ENCODE data around the gene GSK3B. TPM values are rescaled to one million over a fixed set of nuclear protein-coding genes. Genes with fewer than 3 reads are reported as not detected.

GSK3B gene
- total and polyA plus RNA-seq, 12 donors, result 7.5 to 57.1 (median 46.1) TPM

- Histone ChIP-seq H3K4me1 (peaks cover 0 to 6% (median 0%) of the 10 kb centered on the region in 9 donors), H3K27ac (no peak overlapping the region), H3K36me3 (peaks cover 0 to 30% (median 0%) of the 10 kb centered on the region in 9 donors), H3K4me3 (no peak overlapping the region), H3K9me3 (no peaks in the 10 kb centered on the region), H3K27me3 (no peaks in the 10 kb centered on the region)
- WGBS, 2 donors, result 90 to 95% methylated on average over 2 of the region's 2 CpGs
- DNase-seq, result no peak
- TF ChIP-seq CTCF (IDR thresholded peaks at IDR 0.05), result no peak
- ATAC-seq, result no peak
- intact Hi-C loops (cut with DNase I), result no loop called here
Observed at GRCh38 chr3:119873646-119874045, 220.6 kb downstream of the GSK3B start.

GRCh38 chr3:119872773-119873172 lies 221.5 kb downstream of the GSK3B start:
- intact Hi-C loops (cut with DNase I), result no loop called here
- Histone ChIP-seq H3K9me3 (no peaks in the 10 kb centered on the region), H3K4me3 (no peak overlapping the region), H3K36me3 (peaks cover 0 to 27% (median 0%) of the 10 kb centered on the region in 9 donors), H3K4me1 (peaks cover 0 to 13% (median 0%) of the 10 kb centered on the region in 9 donors), H3K27me3 (no peaks in the 10 kb centered on the region), H3K27ac (no peak overlapping the region)
- no peak for ATAC-seq
- 94% methylated on average over 2 of the region's 2 CpGs for WGBS, 2 donors
- no peak for DNase-seq
- no peak for TF ChIP-seq CTCF (IDR thresholded peaks at IDR 0.05)

- no peak for DNase-seq
- intact Hi-C loops (cut with DNase I), result no loop called here
- H3K27ac ChIP-seq, result no peak overlapping the region
- no peaks in the 10 kb centered on the region for H3K27me3 ChIP-seq
- 95 to 100% methylated on average over 1 of the region's 1 CpG for WGBS, 2 donors
- ATAC-seq, result no peak
- peaks cover 0 to 24% (median 0%) of the 10 kb centered on the region in 9 donors for H3K36me3 ChIP-seq
- no peaks in the 10 kb centered on the region for H3K9me3 ChIP-seq
- H3K4me1 ChIP-seq, result peaks cover 0 to 13% (median 0%) of the 10 kb centered on the region in 9 donors
- TF ChIP-seq CTCF (IDR thresholded peaks at IDR 0.05), result no peak
- no peak overlapping the region for H3K4me3 ChIP-seq
Observed at GRCh38 chr3:119871571-119871970, 222.7 kb downstream of the GSK3B start.

- Histone ChIP-seq H3K27me3 (no peaks in the 10 kb centered on the region), H3K4me3 (no peak overlapping the region), H3K4me1 (peaks cover 0 to 13% (median 0%) of the 10 kb centered on the region in 9 donors), H3K36me3 (peaks cover 0 to 26% (median 0%) of the 10 kb centered on the region in 9 donors), H3K27ac (no peak overlapping the region), H3K9me3 (no peaks in the 10 kb centered on the region)
- intact Hi-C loops (cut with DNase I), result no loop called here
- DNase-seq, result no peak
- no peak for ATAC-seq
- no peak for TF ChIP-seq CTCF (IDR thresholded peaks at IDR 0.05)
Observed at GRCh38 chr3:119870512-119870911, 223.7 kb downstream of the GSK3B start.

Measured in heart right ventricle (tissue), 16 donors.